Activated naive CD8-positive, alpha-beta T cell treated with anti-CD3 and anti-CD28 coated beads, Interleukin-2, amount 50 U/mL, for 16 hours (primary cell): ENCODE results near the gene CCDC17.
A peak's percentile ranks its signal among the peaks of the same experiment; 100 is the strongest.

Experiments
- DNase-seq: peaks from one replicate; pipeline ENCODE4 v3.0.0-alpha.2; 2020; ENCODE audit warnings: low read depth, low spot score

The CCDC17 gene

GRCh38 chr1:45583666-45584350 lies 40.0 kb downstream of the CCDC17 start, which contains the start of gene NASP:
Gene NASP, plus strand, starts transcription at chr1:45584041. Its CDS starts 106 bp downstream, at chr1:45584147.
- DNase-seq: peak; percentile 83

- DNase-seq: peak; percentile 87
Measured at GRCh38 chr1:45583264-45583665, 40.6 kb downstream of the CCDC17 start.

- no peak for DNase-seq
Measured at GRCh38 chr1:45574105-45574626, 49.7 kb downstream of the CCDC17 start.

GRCh38 chr1:45573231-45573804 lies 50.5 kb downstream of the CCDC17 start:
- no peak for DNase-seq

GRCh38 chr1:45570631-45571030 lies 53.2 kb downstream of the CCDC17 start:
- DNase-seq: no peak
